ENCODE results near the gene LYPD5. TPM values are rescaled to one million over a fixed set of nuclear protein-coding genes. Genes with fewer than 3 reads are reported as not detected.
"Not testable (repeated sequence)": the region's sequence is repeated elsewhere in the genome, so short reads cannot be mapped to it uniquely, and the experiment has no call there.

The LYPD5 gene, protein sequence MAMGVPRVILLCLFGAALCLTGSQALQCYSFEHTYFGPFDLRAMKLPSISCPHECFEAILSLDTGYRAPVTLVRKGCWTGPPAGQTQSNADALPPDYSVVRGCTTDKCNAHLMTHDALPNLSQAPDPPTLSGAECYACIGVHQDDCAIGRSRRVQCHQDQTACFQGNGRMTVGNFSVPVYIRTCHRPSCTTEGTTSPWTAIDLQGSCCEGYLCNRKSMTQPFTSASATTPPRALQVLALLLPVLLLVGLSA
- under 1 TPM in 2 of 3 donors, not detected in 1; 0.53 to 0.87 TPM for total RNA-seq

DNA sequence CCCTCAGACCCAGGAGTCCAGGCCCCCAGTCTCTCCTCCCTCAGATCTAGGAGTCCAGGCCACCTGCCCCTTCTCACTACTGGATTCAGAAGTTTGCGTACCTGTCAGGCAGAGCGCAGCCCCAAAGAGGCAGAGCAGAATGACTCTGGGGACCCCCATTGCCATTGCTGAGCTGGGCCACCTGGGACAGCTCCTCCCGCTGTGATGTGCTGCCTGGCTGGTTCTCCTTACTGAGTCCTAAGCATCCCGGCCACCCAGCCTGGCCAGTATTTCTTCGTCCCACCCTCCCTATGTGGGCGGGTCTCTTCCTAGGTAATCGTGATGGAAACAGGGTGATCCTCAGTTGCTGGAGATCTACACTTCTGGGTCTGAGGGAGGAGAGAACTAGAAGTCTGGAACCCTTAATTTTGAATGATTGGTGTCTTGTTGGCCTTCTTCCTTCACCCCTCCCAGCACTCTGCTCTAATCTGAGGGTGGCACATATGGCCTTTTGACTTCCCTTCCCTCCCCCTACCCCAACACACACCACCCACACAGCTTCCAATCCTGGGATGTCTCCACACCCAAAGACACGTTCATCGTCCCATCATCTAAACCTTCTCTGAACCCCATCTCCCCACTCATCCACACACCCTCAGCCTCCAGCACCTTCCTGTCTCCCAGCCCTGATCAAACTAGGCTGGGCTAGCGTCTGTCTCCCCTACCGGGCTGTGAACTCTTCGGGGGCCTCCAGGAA lies at the start of gene LYPD5:
LYPD5 (minus strand) TSS at position 232 of the 736 bp plus-strand sequence; CDS start at position 165, 67 bp downstream.
- DNase-seq (no peak), ATAC-seq (no peak)
- H3K4me1 Mint-ChIP-seq (ENCODE audit: low read depth): peaks cover 8% of the 10 kb centered on the region
- no peaks in the 10 kb centered on the region for H3K36me3 Mint-ChIP-seq (ENCODE audit: insufficient read depth)
- no peaks in the 10 kb centered on the region for H3K9me3 Mint-ChIP-seq
- no peak within 1 kb of the TSS for H3K4me3 Mint-ChIP-seq
- H3K27me3 Mint-ChIP-seq (ENCODE audit: low read depth): peaks cover under 1% of the 10 kb centered on the region

DNA sequence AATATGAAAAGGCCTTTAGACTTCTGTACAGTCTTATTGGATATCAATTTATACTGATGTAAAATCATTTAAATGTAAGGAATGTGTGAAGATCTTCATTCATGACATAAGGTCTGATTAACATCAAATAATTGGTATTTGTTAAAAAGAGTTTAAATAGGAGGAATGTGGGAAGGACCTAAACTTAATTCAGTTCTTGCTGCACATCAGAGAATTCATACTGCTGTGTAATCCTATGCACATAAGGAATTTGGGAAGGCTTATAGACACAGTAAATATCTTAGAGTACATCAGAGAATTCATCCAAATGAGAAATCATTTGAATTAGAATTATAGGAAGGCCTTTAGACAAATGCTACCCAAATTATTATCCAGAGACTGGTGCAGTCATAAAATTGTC lies 46.6 kb upstream of the LYPD5 start:
- DNase-seq (no peak), ATAC-seq (no peak)
- Mint-ChIP-seq H3K9me3 (peaks cover 56% of the 10 kb centered on the region), H3K27me3 (ENCODE audit: low read depth) (no peaks in the 10 kb centered on the region), H3K4me3 (no peak overlapping the region), H3K4me1 (ENCODE audit: low read depth) (no peaks in the 10 kb centered on the region), H3K36me3 (ENCODE audit: insufficient read depth) (peaks cover 35% of the 10 kb centered on the region)

DNA sequence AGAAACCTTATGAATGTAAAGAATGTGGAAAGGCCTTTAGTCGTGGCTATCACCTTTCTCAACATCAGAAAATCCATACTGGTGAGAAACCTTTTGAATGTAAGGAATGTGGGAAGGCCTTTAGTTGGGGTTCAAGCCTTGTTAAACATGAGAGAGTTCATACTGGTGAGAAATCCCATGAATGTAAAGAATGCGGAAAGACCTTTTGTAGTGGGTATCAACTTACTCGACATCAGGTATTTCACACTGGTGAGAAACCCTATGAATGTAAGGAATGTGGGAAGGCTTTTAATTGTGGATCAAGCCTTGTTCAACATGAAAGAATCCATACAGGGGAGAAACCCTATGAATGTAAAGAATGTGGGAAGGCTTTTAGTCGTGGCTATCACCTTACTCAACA lies 45.6 kb upstream of the LYPD5 start:
- no peak overlapping the region for H3K4me3 Mint-ChIP-seq
- DNase-seq (no peak), ATAC-seq (no peak)
- H3K4me1 Mint-ChIP-seq (ENCODE audit: low read depth): no peaks in the 10 kb centered on the region
- no peaks in the 10 kb centered on the region for H3K27me3 Mint-ChIP-seq (ENCODE audit: low read depth)
- H3K36me3 Mint-ChIP-seq (ENCODE audit: insufficient read depth): peaks cover 42% of the 10 kb centered on the region
- H3K9me3 Mint-ChIP-seq: peaks cover 56% of the 10 kb centered on the region

DNA sequence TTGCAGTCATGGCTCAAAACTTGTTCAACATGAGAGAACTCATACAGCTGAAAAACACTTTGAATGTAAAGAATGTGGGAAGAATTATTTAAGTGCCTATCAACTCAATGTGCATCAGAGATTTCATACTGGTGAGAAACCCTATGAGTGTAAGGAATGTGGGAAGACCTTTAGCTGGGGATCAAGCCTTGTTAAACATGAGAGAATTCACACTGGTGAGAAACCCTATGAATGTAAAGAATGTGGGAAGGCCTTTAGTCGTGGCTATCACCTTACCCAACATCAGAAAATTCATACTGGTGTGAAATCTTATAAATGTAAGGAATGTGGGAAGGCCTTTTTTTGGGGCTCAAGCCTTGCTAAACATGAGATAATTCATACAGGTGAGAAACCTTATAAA lies 45.0 kb upstream of the LYPD5 start:
- no peaks in the 10 kb centered on the region for H3K27me3 Mint-ChIP-seq (ENCODE audit: low read depth)
- H3K4me1 Mint-ChIP-seq (ENCODE audit: low read depth): no peaks in the 10 kb centered on the region
- DNase-seq: no peak
- no peak for ATAC-seq
- H3K9me3 Mint-ChIP-seq: peaks cover 52% of the 10 kb centered on the region
- no peak overlapping the region for H3K4me3 Mint-ChIP-seq
- H3K36me3 Mint-ChIP-seq (ENCODE audit: insufficient read depth): peaks cover 45% of the 10 kb centered on the region

DNA sequence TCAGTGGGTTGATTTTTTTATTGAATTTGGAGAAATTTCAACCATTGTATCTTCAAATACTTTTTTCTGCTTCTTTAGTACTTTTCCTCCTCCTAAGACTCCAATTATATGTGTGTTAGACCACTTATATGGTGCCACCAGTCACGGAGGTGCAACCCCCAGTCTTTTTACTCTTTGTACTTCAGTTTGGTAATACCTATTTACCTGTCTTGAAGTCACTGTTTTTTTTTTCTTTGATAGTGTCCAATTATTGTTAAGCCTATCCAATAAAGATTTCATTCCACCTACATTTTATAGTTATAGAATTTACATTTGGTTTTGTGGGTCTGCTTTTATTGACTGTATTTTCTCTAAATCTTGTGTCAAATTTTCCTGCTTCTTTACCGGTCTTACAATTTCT lies 39.8 kb upstream of the LYPD5 start:
- peaks cover 49% of the 10 kb centered on the region for H3K9me3 Mint-ChIP-seq
- H3K4me1 Mint-ChIP-seq (ENCODE audit: low read depth): no peaks in the 10 kb centered on the region
- H3K36me3 Mint-ChIP-seq (ENCODE audit: insufficient read depth): peaks cover 75% of the 10 kb centered on the region

DNA sequence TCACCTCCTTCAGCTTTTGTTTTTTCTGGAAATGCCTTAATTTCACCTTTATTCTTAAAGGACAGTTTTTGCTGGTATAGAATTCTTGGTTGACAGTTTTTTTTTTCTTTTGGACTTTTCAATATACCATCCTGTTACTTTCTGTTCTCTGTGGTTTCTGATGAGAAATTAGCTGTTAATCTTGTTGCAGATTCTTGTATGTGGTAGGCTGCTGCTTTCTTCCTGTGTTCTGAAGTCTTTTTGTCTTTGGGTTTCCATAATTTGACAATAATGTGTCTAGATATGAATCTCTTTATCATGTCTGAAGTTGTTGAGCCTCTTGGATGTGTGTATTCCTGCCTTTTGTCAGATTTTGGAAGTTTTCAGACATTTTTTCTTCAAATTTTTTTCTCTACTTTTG lies 36.9 kb upstream of the LYPD5 start:
- Mint-ChIP-seq H3K36me3 (ENCODE audit: insufficient read depth) (peaks cover 79% of the 10 kb centered on the region), H3K4me3 (no peak overlapping the region), H3K4me1 (ENCODE audit: low read depth) (no peaks in the 10 kb centered on the region), H3K27me3 (ENCODE audit: low read depth) (no peaks in the 10 kb centered on the region), H3K9me3 (peaks cover 47% of the 10 kb centered on the region)
- ATAC-seq (no peak), DNase-seq (no peak)

More for the DNA sequence above, 39.8 kb upstream of the LYPD5 start:
- Mint-ChIP-seq H3K4me3 (no peak overlapping the region), H3K27me3 (ENCODE audit: low read depth) (no peaks in the 10 kb centered on the region)
- DNase-seq (no peak), ATAC-seq (no peak)

DNA sequence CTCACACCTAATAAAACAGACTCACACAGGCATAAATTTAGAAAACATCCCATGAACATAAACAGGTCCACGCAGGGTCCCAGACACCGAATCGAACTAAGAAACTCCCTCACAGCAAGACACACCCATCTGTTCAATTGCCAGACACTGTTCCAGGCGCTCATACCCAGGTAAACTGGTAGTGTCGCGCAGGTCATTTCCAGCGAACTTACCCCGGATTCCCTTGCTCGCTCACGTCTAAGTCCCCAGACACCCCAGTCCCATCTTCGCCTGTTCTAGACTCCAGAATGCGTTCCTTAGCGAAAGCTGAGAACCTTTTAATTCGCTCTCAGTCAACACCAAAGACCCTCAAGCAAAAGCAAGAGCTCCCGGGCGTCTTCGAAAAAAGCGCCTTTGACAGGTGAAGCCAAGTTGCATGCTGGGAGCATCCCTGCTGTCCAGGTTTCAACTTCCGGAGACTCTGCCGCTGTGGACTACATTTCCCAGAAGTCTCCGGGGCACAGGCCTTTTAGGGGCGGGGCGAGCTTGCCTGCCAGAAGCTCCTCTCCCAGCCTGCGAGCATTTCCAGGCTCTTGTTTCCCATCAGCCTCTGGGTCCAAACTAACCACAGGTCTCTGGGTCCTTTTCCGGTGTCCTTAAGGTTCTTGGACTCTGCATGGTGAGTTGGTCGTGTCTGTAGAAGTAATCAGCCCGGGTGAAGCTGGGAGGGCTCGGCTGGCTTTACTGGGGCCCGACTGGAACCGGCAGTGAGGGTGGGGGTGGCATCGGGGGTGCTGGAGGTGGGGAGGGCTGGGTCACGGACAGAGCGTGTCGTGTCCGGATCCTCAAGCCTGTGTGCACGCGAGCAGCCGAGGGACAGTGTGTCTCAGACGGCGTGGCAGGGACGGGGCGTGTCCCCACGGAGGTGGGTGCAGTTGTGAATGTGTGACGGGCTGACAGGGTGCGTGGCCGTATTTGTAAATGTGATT lies 24.8 kb upstream of the LYPD5 start, which contains the start of gene ZNF283:
ZNF283 (plus strand) TSS at position 535 of the 968 bp plus-strand sequence. CDS start 6,184 bp downstream, outside the sequence.
- Mint-ChIP-seq H3K27me3 (ENCODE audit: low read depth) (peaks cover 19% of the 10 kb centered on the region), H3K9me3 (peaks cover 3% of the 10 kb centered on the region), H3K4me1 (ENCODE audit: low read depth) (peaks cover 14% of the 10 kb centered on the region), H3K4me3 (peak within 1 kb of the TSS; percentile 87), H3K36me3 (ENCODE audit: insufficient read depth) (peaks cover 24% of the 10 kb centered on the region)
- ATAC-seq (peak; percentile 97 to 99), DNase-seq (peak; percentile 78)

DNA sequence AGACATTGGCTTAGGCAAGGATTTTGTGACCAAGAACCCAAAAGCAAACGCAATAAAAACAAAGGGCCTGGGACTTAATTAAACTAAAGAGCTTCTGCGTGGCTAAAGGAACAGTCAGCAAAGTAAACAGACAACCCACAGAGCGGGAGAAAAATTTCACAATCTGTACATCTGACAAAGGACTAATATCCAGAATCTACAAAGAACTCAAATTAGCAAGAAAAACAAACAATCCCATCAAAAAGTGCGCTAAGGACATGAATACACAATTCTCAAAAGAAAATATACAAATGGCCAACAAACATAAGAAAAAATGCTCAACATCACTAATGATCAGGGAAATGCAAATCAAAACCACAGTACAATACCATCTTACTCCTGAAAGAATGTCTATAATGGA lies 22.3 kb upstream of the LYPD5 start:
- H3K4me3 Mint-ChIP-seq; H3K36me3 Mint-ChIP-seq (ENCODE audit: insufficient read depth); DNase-seq; ATAC-seq; H3K9me3 Mint-ChIP-seq: not testable (repeated sequence)
- Mint-ChIP-seq H3K4me1 (ENCODE audit: low read depth) (peaks cover 23% of the 10 kb centered on the region), H3K27me3 (ENCODE audit: low read depth) (peaks cover 31% of the 10 kb centered on the region)

DNA sequence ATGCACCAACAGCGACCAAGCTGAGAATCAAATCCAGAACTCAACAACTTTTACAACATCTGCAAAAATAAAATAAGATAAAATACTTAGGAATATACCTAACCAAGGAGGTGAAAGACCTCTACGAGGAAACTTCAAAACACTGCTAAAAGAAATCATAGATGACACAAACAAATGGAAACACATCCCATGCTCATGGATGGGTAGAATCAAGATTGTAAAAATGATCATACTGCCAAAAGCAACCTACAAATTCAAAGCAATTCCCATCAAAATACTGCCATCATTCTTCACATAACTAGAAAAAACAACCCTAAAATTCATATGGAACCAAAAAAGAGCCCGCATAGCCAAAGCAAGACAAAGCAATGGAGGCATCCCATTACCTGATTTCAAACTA lies 21.6 kb upstream of the LYPD5 start:
- peaks cover 36% of the 10 kb centered on the region for H3K27me3 Mint-ChIP-seq (ENCODE audit: low read depth)
- peaks cover 23% of the 10 kb centered on the region for H3K4me1 Mint-ChIP-seq (ENCODE audit: low read depth)
- not testable (repeated sequence) for H3K4me3 Mint-ChIP-seq; H3K9me3 Mint-ChIP-seq; H3K36me3 Mint-ChIP-seq (ENCODE audit: insufficient read depth); DNase-seq; ATAC-seq

DNA sequence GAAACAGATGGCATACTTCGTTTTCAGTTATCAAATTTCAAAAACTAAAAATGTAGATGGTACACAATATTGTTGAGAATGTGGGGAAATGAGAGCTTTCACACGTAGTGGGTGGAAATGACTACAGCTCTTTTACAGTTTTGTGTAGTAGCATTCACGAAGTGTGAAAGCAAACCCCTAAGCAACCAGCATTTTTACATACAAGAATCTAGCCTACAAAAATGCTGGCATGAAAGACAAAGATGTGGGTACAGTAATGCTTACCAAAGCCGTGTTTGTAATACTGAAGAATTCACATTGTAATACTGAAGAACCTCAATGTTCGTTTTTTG lies 18.6 kb upstream of the LYPD5 start:
- peaks cover 10% of the 10 kb centered on the region for H3K4me1 Mint-ChIP-seq (ENCODE audit: low read depth)
- DNase-seq (no peak), ATAC-seq (peak in 1 of 2 donors; percentile 61)
- H3K9me3 Mint-ChIP-seq: no peaks in the 10 kb centered on the region
- H3K4me3 Mint-ChIP-seq: peak overlapping the region; percentile 80
- no peaks in the 10 kb centered on the region for H3K36me3 Mint-ChIP-seq (ENCODE audit: insufficient read depth)
- peaks cover 42% of the 10 kb centered on the region for H3K27me3 Mint-ChIP-seq (ENCODE audit: low read depth)

DNA sequence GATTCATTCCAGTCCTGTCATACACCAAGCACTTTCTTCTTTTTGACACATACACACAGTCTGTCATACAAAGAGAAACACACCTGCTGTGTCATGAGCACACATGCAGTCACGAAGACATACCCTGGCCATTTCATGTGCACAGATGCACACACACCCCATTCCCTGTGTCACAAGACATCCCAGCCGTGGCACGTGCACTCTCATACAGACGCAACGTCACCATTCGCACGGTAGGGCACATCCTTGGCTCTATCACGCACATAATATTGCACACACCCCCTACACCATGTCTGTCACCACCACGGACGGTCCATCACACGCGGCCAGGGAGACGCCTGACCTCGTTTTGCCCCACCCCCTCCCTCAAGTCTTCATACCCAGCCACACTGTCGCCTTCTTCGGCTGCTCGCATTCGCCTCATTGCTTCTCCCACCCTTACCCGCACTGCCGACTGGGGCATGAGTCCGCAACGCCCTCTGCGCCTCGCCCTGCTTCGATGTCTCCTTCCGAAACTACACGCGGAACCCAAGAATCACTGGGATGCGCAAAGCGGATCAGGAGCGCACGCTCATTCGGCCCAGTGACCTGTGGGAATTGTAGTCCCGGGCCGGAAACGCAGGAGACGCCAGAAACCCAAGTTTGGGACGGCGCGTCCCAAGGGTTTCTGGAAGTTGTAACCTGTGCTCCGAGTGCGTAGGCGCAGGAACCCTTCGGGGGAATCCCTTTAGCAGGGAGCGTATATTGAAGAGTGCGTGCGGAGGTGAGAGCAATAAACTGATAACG lies 18.0 kb upstream of the LYPD5 start:
- peak; percentile 61 to 74 for ATAC-seq
- Mint-ChIP-seq H3K4me3 (peak overlapping the region; percentile 80), H3K27me3 (ENCODE audit: low read depth) (peaks cover 42% of the 10 kb centered on the region), H3K4me1 (ENCODE audit: low read depth) (peaks cover 10% of the 10 kb centered on the region), H3K36me3 (ENCODE audit: insufficient read depth) (no peaks in the 10 kb centered on the region), H3K9me3 (no peaks in the 10 kb centered on the region)
- DNase-seq: peak; percentile 11

DNA sequence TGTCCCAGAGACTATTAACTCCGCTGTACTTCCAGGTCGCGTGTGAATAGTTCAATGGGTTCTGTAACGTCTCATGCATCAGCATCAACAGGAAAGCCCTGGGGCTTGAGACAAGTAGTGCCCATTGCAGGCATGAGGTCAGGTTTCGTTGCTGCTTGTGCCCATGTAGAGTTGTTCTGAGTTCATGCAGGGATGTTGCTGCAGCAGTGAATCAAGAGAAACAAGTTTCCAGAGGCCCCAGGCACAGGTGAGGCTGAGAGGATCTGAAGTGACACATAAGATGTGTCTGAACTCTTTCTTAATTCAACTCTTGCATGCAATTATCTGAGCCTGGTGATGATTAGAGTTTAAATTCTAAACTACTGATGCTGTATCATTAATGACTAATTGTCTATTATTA lies 16.3 kb upstream of the LYPD5 start:
- no peaks in the 10 kb centered on the region for H3K9me3 Mint-ChIP-seq
- H3K4me3 Mint-ChIP-seq: no peak overlapping the region
- DNase-seq (no peak), ATAC-seq (no peak)
- no peaks in the 10 kb centered on the region for H3K36me3 Mint-ChIP-seq (ENCODE audit: insufficient read depth)
- H3K27me3 Mint-ChIP-seq (ENCODE audit: low read depth): peaks cover 31% of the 10 kb centered on the region
- H3K4me1 Mint-ChIP-seq (ENCODE audit: low read depth): peaks cover 10% of the 10 kb centered on the region

DNA sequence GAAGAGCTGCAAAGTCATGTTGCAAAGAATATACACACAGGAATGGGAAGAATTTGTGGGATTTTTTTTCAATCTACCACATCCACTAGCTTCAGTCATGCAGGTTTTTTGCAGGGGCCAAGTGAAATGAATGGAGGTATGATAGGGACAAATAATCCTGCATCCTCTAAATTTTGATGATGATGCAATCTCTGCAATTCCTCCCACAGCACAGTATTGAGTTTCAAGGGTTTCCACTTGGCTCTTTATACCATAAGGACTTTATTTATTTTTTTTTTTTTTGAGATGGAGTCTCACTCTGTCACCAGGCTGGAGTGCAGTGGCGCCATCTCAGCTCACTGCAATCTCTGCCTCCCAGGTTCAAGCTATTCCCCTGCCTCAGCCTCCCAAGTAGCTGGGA lies 15.2 kb upstream of the LYPD5 start:
- not testable (repeated sequence) for H3K9me3 Mint-ChIP-seq; ATAC-seq; H3K4me1 Mint-ChIP-seq (ENCODE audit: low read depth); H3K36me3 Mint-ChIP-seq (ENCODE audit: insufficient read depth); H3K4me3 Mint-ChIP-seq; DNase-seq
- H3K27me3 Mint-ChIP-seq (ENCODE audit: low read depth): peaks cover 30% of the 10 kb centered on the region

Measured in activated T-cell treated with anti-CD3 and anti-CD28 coated beads, Interleukin-2, amount 50 U/mL, for 4 hours (primary cell).